Activated T-cell treated with anti-CD3 and anti-CD28 coated beads for 4 hours (primary cell): Measurements from ENCODE around the gene PBX4.
A peak's percentile ranks its signal among the peaks of the same experiment; 100 is the strongest.

ENCODE experiments used
- DNase-seq: peaks from one replicate; pipeline ENCODE4 v3.0.0-alpha.2; 2020

PBX4 gene

DNA sequence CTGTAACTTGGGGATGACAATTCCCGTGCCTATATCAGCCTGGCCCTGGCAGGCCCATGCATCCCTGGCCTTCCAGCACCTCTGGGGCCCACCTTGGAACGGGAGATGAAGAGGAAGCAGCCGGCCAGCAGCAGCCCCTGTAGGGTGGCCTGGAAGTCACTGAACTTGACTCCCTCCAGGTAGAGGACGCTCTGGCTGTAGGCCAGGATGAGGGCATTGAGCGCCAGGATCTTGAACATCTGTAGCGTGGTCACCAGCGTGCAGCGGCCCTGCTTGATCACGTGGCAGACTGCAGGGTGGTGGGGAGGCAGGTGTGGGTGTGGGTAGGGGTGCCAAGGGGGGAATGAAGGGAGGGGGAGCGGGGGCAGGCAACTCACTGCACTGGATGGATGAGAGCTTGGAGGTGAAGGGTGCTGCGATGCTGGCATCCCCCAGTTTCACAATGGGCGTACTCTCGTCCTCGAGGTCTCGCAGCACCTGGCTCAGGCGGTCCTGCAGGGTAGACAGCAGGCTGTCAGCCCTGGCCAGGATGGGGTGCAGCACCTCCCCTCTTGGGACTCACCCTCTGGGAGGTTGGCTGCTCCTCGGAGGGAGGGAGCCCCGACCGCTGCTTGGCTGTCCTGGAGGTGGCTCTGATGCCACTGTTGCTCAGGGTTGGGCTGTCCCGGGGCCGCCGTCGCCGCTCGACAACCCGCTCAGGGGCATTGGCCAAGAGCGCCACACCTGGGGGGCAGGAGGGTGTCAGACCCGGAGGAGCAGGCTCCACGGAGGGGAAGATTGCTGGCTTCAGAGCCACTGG lies 28.7 kb upstream of the PBX4 start:
- DNase-seq = no peak

DNA sequence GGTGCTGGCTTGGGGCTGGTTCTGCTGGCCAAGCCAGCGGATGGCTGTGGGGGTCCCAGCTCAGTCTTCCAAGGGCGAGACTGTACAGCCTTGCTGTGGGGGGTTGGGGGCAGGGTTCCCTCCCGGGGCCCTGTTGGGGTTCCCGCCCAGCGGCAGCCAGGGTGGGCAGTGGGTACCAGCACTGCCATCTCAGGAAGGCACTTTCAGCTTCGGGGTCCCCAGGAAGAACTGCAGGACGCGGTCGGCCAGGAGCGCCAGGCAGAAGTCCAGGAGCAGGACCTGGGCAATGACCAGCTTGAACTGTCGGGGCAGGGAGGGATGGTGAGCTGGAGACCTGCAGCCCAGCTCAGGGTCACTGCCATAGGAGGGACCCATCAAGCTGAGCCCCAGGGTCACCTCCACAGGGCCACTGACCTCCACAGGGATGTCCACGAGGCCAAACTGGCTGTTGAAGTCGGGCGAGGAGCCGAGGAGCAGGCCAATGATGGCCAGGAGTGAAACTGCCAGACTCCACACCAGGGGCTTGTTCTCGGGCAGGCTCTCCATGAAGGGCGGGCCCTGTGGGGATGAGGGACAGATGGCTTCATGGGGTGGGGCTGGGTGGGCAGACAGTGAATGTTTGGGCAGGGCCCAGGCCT lies 26.9 kb upstream of the PBX4 start:
- no peak for DNase-seq

GRCh38 chr19:19644054-19644388 lies 25.5 kb upstream of the PBX4 start:
- no peak for DNase-seq

DNA sequence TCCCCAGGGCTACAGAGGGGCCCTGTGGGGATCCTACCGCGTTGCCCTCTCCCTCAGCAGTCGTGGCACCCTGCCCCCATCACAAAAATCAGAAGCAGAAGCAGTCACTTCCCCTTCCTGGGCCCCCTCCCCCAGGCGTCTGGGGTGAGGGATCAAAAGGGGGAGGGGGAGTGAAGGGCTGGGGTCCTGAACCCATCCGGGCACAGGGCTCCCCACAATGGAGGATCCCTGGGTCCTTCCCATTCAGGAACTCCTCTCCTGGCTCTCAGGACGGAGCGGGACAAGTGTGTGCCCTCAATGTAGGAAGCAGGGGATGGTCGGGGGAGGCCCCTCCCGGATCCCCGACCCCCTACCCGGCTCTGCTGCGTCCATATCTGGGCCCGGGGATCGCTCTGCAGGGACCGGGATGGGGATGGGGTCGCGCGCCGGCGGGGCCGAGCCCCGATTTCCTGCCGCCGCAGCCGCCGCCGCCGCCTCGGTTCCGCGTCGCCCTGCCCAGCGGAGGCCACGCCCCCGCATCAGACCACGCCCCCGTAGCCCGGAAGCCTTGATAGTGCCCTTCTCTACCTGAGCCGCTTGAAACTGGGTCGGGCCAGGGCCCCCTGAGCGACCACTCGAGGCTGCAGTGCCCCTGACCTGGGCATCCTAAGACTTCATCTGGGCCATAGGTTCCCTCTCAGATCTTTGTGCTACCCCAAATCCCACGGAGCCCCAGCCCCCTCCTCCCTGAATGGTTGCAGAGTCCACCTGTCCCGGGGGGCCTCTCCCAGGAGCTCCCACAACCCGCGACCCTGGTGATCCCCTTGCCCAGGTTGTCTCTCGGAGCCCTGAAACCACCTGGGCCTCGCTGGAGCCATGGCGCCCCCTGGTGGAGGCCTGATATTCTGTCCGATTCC lies 24.9 kb upstream of the PBX4 start, which contains the start of gene GMIP:
Gene GMIP, minus strand, starts transcription at position 500 of the 896 bp plus-strand sequence. Its CDS starts 128 bp downstream, at position 372.
- DNase-seq = peak; percentile 82

DNA sequence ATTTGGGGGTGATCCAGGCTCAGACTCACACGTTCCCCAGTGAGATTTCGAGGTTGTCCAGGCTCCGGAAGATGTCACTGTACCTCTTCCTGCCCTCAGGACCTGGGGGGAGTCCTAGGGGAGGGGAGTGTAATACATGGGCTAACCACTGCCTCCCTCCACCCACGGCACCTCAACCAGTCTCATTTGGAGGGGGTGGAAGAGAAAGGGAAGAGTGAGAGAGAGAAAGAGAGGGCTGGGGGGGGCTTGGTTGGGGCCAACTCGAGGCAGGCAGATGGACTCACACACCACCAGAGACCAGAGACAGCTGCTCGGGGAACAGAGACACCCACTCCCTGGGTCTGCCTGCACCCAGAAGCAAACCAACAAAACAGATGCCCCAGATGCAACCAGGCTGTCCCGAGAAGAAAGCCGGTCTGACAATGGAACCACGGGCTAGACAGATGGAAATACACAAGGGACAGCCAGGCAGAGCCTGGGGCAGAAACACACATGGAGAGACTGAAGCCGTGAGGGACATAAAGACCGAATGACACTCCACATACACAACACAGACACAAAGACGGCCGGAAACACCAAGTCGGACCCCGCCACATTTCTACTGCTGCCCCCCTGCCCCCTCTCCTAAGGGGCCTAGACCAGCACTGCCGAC lies 24.1 kb upstream of the PBX4 start:
- peak; percentile 50 for DNase-seq

- no peak for DNase-seq
Observed at GRCh38 chr19:19637523-19638251, 19.2 kb upstream of the PBX4 start.

GRCh38 chr19:19637186-19637522 lies 18.7 kb upstream of the PBX4 start:
- DNase-seq = no peak

- DNase-seq = no peak
Observed at GRCh38 chr19:19636573-19637185, 18.2 kb upstream of the PBX4 start.

DNA sequence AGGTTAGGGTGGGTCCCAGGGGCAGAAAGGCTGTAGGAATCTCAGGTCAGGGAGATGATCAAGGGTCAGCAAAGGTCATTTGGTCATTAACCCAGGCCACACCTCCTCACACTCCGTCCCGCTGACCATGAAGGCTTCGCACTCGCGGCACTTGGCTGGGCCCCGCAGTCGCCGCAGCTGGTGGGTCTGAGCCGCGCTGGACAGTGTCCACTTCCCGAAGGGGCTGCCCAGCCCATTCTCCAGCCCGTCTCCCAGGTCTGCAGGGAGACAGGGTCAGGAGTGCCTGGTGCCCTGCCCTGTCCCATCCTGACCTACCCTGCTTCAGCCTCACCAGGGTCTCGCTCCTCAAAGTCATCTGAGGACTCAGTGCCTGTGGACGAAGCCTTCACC lies 16.8 kb upstream of the PBX4 start:
- DNase-seq = no peak

- DNase-seq = no peak
Observed at GRCh38 chr19:19634516-19635312, 16.2 kb upstream of the PBX4 start.

DNA sequence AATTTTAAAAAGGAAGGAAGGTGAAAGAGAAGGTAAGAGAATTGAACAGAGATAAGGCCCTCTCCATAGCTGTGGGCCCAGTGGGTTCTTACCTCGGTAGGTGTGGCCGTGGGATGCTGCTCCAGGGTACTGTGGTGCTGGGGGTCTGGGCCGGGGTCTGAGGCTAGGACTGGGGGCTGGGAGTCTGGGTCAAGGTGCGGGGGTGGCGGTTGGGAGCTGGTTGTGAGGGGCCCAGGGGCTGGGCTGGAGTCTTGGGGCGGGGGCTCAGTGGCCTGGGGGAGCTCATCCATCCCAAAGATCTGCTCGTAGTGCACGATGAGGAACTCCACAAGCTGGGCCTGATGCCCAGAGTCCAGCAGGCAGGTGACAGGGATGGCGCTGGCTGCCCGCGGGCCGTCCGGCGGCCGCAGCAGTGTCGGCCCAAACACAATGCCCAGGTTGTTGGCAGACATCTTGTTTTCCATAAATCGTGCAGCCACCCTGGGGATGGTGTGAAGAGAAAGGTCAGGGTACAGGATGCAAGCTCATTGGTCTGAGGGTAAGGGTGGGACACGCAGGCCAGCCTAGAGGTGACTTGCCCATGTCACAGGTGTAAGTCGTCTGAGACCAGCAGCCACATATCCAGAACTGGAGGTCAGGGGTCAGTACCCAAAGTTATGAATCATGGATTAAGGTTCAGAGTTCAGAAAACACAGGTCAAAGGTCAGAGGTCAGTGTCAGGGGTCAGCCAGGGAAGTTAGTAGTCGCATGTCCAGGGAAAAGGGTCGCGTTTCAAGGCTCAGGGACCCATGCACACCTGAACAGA lies 15.4 kb upstream of the PBX4 start:
- no peak for DNase-seq

DNA sequence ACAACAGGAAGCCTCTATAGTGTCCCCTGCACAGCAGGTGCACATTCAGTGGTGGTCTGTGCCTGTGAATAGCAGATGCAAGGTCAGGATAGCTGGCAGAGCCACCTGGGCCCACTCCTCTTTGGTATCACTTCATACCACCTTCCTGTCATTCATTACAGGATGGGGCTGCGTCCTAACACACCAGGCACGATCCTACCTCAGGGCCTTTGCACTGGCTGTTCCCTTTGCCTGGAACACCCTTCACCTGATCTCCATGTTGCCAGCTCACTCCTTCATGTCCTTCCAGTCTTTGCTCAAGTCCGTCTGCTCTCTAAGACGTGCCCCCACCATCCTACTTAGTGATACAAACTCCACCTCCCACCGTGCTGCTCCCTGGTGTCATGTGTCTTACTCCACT lies 14.2 kb upstream of the PBX4 start:
- no peak for DNase-seq

- no peak for DNase-seq
Observed at GRCh38 chr19:19631346-19631745, 12.9 kb upstream of the PBX4 start.

- no peak for DNase-seq
Observed at GRCh38 chr19:19630426-19630825, 11.9 kb upstream of the PBX4 start.

DNA sequence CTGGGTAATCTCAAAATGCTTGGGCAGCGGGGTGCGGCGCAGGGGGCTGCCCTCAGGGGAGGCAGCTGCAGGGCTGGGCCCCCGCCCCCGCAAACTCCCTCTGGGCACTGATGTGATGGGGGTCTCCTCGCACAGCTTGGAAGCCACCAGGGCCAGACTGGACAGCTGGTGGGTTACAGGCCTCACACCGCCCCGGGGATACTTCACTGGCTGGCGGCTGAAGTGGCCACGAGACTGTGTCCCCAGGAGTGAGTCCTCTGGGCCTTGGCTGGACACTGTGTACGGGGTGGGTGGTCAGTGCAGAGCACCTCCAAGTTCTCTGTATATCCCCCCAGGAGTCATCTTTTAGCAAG lies 11.6 kb upstream of the PBX4 start:
- DNase-seq = no peak

DNA sequence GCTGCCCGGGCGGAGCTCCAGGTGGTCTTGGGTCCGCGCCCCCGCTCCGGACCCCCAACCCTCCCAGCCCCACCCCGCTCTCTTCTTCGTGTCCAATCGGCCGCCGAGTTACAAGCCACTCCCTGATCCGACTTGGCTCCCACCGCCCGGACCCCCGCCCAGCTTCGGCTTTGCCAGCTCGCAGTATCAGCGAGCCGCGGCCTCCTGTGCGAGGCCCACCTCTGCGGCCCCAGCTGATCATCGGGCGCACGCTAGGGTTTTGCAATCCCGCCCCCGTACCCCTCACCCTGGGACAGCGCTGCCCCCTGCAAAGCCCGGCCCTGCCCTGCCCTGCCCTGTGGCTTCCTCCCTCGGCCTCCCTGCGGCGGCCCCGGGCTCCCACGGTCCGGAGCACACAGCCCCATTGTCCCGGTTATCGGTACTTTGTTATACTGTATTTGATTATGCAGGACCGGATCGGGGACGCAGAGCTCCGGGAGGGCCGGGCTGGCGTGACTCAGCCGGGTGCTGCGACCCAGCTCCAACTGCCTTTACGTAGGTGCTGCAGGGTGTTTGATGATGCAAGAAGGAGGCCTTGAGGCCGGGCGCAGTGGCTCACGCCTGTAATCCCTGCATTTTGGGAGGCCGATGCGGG lies 10.1 kb upstream of the PBX4 start:
- DNase-seq = peak; percentile 30

DNA sequence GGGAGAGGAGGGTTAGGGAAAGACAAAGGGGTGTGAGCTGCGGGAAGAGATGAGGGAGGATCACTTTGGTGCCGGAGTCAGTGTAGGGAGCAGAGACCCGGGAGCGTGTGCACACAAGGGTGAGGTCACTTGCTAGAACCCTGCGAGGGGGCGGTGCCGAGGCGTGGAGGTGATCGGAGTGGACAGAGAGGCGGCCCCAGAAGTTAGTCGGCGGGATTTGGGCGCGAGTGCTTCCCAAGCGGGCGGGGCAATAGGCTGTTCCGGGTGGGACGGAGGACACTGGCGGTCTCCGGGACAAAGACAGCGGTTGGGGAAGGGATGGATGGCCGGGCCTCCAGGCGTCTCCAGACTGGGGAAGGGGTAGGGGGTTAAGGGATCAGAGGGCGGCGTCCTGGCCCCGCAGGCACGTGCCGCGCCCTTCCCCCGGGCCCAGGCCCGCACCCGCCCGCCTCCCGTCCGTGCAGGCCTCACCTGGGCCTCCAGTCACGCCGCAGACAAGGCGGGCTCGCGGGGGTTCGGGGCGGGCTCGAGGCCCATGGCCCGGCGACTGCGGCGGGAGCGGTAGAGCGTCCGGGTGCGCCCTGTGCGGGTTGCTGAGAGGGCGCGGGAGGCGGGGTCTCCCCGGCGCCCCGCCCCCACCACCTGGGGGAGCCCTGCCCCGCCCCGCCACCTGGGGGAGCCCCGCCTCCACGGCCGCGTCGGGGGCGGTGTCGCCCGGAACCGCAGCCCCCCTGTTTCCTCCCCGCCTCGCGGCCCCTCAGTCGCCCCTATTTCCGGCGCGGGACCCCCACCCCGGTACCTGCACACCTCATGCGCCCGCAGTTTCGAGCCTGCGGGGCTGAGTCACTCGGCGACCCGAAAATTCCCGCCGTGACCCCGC lies 9.4 kb upstream of the PBX4 start, which contains the start of gene LPAR2:
Gene LPAR2, minus strand, starts transcription at position 600 of the 880 bp plus-strand sequence. CDS start 945 bp downstream, outside the sequence.
- DNase-seq = peak; percentile 66
